HCEC 1CT (cell line): ENCODE results near the gene NOS3.

Experiments
- DNase-seq: peaks from one replicate; pipeline ENCODE4 v3.0.0-alpha.2; 2017

NOS3 gene

DNA sequence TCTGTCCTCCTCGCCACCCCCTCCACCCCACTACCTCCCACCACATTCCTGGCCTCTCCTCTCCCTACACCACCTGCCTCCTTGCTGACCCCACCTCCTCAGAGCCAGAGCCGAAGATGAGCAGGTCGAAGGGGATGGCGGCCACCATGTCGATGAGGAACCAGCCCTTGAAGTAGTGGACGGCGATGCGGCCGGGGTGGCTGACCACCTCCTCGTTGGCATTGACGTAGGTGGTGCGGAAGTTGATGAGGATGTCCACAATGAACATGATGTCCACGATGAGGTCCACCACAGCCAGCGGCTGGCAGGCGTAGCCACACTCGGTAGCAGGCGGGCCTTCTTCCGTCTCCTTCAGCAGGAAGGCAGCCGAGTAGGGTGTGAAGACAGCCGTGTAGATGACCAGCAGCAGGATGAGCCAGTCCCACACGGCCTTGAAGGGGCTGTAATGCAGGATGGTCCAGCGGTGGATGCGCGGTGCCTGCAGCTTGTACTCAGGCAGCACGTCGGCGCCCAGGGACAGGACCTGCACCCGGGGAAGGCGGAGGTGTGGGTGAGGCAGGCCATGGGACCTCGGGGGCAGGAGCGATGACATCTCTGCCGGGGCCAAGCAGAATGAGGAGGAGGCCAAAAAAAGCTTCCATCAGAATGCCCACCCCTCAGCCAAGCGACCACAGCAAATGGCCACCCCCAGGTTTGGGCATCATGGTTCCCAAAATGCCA, 38.3 kb upstream of the NOS3 start:
- DNase-seq, result no peak

DNA sequence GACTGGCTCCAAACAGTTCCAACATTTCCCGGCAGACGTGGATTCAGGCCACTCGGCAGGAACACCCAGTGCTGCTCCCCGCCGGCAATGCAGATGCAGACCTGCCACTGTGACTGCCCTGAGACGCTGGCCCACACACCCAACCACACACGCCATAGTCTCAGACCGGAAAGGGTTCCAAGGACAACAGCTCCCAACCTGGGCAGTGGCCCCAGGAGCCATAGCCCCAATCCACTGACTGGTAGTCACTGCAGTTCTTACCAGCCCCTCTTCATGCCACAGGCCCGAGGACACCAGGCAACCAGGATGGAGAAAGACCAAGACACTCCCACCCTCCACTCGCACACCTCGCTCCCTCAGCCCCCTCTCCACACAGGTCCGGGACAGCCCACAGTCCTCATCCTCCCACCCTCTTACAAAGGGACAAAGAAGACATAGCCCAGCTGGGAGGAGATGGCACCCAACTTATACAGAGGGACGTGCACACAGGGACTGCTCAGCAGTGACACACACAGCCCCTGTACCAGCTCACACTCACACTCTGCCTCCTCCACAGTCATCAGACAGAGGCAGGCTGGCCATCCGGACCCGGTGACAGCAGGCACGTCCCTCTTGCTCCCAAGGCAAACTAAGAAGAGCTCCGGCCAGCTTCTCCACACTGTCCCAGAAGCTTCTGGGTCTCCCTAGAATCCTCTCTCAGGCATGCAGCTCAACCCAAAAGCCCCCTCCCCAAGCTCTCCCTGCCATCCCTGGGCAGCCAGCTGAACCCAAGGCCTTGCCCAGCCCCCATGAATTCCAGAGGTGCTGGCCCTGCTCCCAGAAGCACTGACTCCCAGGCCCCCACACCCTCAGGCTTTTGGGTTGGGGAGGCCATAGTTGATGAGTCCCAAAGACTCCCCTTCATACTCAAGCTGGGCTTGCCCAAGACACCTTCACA, 37.5 kb upstream of the NOS3 start:
- no peak for DNase-seq

DNA sequence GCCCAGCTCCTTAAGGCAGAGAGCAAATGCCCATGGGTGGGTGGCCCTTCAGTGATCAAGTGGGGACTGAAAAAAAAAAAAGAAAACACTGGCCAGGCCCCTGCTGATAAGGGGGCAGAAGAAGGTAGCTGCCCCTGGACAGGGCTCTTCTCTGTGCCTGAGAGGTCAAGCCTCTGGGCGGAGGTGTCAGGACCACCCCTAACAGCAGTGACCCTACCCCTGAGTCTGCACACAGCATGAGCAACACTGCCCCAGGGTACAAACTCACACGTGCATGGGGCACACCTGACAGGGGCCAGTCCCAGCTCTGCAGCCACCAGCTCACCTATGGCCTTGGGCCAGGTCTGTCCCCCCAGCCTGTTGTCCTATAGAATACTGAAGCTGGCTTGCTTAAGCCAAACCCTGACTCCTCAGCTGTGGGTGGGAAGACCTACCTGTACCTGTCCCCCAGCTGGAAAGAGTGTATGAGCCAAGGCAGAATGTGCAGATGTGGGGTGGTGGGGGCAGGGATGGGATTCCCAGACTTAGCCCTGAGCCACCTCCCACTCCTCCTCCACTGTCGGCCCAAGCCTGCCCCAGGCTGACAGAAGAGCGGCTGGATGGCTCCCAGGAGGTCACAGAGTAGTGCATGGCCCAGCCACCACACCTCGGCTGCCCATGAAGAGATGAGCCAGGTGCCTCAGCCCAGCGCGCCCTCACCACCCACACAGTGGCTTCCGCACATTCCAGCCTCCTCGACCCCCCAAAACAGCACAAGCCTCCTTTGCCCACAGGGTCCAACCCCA, 36.4 kb upstream of the NOS3 start:
- no peak for DNase-seq

DNA sequence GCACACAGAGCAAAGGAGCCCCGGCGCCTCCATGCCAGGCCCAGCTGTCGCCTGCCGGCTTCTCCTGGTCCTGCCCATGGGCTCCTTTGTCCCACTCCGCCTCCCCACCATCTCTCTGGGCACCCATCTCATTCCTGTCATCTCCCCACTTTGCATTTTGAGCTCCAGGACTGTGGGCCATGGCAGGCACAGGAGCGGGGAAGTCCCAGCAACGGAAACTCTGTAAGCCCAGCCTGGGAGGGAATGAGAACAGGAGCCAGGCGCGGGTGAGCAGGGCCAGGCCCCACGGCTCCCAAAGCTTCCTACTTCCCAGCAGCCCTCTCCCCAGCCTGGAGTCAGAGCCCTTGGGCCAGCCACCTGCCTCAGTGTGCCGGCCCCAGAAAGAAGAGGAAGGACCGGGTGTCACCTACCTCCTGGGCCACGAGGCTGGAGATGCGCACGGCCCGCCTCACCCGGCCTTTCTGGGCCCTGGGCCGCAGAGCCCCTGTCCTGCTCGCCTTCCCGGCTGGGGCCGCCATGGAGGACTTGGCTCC, 35.8 kb upstream of the NOS3 start:
- no peak for DNase-seq

DNA sequence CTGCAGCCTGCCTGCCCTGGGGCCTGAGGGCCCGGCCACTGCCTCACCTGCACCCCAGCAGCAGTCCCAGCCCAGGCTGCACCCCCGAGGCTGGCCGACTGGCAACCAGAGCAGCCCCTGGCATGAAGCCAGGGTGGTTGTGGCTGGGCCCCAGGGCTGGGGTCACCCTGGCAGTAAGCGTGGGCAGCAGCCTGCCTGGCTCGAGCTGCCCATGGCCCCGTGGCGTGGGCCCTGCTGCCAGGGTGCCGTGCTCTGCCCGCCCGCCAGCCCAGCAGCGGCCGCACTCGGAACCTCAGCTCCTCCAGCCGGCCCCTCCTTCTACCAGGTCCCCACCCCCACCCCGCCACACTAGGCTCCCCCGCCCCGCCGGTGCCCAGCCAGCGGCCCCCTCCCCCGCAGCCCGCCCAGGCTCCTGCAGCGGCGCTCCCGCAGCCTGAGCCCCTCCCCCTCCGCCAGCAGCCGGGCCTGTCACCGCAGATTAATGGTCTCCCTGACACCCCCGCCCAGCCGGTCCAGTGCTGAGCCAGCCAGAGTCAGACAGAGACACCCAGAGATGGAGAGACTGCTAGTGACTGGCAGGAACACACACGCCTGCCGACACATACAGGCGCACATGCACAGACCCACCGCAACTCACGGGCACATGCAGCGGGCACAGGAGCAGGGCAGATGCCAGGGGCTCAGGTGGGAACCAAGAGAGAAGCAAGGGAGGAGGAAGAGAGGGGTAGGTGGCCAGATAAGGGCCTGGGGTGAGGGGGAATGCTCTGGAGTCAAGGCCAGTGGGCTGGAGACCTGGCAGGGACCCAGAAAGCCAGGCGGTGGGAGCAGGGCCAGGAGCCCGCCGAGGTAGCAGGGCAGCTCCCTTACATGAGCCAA, 35.1 kb upstream of the NOS3 start:
- DNase-seq, result no peak

DNA sequence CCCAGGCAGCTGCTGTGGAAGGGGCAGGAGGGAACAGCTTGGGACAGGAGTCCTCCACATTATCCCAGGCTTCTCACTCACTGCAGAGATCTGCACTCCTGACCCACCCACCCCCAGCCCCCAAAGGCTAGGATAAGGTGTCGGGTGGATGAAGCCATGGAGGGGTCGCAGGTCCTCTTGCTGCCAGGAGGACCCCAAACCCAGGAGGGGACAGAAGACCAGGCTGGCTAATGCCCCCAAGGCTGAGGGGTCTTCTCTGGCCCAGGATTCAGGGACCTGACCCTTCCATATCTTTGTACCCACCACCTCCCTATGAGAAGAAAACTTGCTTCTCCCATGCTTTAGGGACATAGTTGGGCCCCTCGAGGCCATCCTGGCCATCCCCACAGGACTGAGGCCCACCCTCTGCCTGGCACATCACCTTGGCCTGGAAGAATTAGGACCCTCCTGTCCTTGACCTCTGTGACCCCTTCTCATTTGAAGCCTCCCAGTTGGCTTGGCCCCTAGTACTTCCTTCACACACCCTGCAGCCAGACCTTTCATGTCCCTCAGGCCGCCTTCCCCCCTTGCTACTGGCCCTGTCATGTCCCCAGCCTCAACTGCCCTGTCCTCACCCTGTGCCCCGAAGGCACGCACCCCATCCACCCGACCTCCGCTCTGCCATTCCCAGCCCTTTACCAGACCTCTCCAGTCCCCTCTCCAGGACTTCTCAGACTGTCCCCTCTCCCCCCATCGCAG, 34.3 kb upstream of the NOS3 start:
- DNase-seq, result no peak

DNA sequence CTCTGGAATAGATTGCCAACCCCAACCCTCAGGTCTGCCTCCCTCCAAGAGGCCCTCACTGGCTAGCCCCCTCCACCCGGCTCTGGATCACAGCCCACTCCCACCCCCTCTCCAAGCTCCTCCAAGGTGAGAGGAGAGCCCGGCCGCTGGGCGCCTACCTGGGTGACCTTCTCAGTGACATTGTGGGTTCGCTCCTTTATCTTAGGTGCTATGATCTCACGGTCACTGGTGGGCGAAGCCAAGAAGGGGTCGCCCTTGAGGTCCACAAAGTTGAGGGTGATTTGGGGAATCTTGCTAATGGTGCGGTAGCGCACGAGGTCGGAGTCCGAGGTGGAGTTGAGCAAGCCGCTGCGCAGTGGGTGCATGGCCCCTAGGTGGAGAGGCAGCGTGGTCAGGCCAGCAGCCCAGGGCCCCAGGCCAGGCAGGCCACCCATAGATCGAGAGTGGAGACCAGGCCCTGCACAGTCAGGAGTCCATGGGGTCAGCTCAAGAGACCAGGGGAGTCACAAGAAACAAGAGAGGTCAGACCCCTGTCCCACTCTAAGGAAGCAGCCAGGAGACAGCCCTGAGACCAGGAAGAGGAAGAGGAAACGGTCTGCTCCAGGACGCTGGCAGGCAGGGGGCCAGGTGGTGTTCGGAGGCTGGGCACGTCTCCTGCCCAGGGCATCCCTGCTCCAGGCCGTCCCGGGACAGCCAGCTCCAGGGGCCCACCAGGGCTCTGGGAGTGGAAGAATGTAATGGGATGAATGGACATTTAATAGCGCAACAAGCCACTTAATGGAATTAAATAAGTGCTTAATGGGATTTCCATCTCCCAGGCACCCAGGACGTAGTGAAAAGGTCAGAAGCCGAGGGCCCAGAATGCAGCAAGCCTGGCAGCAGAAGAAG, 33.4 kb upstream of the NOS3 start:
- no peak for DNase-seq

DNA sequence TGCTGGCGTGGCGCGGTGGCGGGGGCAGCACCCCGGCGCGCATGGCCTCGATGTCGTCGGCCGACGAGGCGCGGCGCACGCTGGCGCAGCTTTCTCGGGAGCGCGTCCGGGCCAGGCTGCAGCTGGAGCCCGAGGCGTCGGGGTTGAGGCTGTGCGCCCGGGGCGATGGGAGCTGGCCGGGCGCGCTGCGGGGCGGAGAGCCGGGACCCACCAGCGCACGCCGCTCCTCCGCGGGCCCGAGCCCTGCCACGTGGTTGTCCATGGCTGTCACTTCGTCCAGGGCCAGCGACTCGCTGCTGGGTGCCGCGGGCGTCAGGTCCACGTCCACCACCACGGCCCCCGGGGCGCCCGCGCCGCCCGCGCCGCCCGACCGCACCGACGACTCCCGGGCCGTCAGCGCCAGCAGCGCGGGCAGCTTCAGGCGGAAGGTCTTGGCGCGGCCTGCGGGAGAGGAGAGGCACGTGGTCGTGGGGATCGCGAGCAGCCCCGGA, 32.7 kb upstream of the NOS3 start:
- DNase-seq, result no peak

DNA sequence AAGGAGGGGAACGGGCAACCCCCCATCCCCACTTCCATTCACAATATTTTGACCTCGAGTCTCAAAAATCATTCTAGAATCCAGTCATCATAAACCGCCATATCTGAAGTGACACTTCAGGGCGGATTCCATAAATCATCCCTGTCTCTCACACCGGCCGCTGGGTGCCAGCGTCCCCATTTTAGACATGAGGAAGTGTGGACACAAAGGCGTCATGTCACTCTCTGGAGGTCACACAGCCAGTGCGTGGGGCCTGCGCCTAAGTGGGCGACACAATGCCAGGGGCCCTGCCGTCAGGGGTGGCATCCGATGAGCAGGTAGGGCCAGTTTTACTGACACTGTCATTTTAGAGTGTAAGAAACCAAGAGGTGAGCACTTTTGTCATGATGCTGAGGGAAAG, 32.2 kb upstream of the NOS3 start:
- no peak for DNase-seq

DNA sequence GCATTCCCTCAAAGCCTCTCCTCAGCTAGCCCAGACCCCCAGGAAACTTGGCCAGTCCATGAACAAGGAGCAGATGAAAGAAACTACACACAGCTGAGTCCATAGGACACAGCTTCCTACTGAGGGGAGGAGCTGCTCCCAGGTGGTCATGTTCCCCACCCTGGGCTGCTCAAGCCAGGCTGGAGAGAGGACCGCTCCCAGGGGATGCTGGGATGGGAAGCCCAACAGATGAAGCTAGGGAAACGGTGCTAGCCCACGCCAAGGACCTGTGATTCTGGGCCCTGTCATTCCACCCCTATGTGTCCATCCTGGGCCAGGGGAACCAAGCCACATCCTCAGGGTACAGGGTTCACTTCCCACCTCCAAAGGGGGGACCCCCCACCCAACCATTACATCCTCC, 31.7 kb upstream of the NOS3 start:
- no peak for DNase-seq

DNA sequence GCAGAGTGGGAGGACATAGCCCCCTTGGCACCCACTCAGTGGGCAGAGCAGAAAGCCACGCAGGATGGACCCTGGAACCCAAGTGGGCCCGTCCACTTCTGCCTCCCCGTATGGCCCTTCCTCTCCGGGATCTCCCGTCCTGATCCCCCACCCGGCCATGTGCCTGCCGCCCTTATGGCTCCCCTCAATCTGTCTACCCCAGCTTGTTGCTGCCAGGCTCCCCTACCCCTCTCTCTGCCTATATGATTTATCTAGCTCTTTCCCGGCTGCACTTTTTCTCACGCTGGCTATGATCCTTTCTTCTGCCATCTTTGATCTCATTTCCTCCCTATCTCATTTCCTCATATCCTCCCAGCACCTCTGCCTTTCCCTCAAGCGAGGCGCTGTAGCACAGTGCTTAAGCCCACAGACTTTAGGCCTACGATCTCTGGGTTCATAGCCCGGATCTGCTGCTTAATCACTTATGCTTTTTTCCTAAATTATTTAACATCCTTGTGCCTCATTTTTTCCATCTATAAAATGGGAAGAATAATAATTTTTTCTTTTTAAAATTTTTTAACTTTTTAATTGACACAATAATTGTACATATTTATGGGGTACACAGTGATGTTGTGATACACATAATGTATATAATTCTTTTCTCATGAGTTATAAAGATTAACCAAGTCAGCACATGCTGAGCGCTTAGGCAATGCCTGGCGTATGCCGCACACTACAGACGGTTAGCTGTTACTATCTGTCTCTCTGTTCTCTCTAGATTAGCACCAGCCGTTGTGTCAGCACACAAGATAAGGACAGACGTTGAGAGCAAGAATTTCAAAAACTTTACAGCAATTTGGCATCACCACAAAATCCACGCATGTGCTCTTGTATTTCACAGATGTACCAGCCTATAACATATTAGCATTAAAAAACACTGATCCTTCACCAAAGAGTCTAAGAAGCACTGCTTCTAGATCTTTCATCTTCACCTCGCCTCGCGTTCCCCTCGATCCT, 30.8 kb upstream of the NOS3 start:
- no peak for DNase-seq

DNA sequence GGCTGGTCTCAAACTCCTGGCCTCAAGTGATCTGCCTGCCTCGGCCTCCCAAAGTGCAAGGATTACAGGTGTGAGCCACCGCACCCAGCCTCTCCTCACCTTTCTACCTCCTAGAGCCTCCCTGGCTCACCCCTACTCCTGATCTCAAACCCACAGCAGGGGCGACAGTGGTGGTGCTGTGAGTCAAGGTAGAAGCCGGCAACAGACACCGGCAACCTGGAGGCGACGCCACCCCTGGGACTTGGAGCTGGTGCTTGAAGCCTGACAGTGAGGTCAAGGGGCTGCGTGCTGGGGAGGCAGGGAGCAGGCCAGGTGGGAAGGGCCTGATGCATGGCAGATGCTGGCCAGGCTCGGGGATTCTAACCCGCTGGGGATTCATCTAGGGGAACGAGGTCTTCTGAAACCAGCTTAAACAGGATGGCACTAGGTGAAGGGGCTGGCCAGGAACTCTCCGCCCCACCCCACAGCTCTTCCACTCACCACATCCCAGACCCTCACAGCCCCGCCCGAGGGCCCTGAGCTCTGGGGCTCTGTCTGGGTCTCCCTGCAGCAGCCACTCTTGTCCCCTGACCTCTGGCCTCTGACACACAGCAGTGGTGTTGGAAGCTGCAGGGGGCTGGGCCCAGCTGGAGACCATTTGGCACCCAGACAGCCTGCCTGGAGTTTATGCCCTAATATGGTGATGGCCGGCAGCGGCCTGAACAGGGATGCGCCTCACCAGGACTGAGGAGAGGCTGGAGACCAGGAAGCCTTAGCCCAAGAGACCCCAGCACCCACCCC, 29.1 kb upstream of the NOS3 start:
- peak; percentile 14 for DNase-seq

DNA sequence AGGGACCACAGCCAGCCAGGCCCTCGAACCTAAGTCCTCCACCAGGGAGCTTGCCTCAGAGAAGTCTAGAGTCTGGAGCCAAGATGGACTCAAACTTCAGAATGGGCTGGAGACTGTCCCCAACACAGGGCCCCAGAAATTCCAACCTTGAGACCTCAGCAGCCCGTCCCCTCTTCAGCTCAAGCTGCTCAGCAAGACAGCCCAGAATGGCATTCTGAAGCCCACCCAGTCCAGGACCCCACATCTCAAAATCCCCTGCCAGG, 28.6 kb upstream of the NOS3 start:
- DNase-seq, result no peak

DNA sequence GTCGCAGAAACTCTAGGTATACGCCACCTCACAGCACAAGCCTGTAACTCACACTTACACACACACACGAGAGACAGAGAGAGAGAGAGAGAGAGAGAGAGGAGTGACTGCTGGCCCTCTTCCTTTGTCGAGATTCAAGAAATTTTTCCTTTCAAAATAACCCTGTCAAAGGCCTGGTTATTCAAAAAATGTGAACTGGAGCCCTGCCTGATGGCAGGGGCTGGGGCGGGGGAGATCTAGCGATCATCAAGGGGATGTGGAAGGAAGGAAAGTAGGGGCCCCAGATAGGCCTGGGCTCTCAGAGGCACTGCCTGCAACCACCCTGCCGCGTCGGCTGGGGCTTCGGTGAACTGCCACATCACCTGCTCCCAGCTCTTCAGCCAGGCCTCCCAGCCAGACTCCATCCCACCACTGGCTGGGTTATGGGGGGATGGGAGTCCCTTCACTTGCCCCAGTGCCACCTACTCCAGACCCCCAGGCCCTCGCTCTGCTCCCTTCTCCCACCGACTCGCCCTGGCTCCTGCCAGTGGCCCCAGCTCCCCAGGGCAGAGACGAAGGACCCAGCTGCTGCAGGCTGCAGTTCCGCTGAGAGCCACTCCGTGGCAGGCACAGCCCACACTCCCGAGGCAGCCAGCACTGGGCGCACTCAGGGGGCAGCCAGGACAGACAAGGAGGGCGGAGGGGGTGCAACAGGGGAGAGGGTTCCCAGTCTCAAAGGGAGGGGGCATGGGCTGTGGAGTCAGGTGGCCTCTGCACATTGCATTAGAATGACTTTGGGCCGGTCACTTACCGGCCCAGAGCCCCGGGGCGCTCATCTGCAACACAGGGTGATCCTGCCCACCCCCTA, 28.0 kb upstream of the NOS3 start:
- DNase-seq, result peak; percentile 13

DNA sequence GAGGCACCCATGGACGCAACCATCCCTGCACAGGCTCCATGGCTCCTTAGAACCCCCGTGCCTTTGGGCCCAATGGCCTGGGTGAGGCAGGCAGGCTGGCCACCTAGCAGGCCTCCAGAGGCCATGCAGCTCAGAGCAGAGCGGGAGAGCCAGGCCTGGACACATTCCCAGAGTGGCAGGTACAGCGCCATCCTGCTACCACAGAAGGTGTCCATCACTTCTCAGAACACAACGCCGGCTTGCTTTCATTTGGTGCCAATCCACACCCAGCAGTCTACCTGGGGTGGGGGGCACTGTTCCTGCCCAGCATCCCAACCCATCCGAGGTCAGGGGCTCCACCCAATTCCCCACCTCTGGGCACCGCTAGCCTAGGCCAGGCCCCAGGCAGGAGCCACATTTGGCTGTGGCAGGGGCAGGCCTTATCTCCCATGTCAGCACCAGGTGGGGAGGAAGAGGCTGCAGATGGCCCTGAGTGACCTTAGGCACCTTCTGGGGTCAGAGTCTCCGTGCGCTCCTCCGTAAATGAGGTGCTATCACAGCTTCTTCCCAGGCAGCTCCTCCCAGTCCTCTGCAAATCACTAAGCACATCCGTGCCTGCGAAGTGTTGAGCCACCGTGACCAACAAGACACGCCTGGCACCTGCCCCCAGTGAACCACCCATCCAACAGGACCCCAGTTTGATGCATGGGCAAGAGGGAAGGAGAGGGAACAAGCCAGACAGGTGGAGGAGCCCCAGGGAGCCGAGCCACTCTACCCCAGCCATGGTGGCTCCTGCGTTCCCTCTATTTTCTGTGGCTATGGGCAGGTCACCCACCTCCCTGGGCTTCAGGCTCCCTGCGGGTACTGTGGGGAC, 26.9 kb upstream of the NOS3 start:
- no peak for DNase-seq

DNA sequence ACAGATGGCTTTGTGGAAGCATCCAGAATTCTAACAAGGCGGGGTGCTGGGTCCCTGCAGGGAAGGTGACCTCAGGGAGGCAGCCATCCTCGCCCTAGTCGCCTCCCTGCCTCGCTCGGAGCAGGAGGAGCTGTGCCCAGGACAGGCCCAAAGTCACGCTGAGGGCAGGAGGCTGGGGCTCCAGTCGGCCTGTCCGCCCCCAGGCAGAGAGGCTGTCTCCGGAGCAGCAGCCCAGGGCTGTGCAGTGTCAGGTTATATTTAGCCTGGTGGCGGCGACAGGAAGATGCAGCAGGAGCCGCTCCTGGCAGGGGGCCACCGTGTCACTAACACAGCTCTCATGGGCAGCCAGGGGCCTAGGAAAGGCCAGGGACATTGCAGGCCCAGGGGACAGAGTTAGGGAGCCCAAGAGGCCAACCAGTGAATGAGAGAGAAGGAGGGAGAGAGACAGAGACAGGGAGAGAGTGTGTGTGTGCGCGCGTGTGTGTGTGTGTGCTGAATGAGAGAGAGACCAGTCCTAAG, 26.2 kb upstream of the NOS3 start:
- DNase-seq, result no peak
